ENCODE results near the gene CTSE. TPM values are rescaled to one million over a fixed set of nuclear protein-coding genes. Genes with fewer than 3 reads are reported as not detected.
A peak's percentile ranks its signal among the peaks of the same experiment; 100 is the strongest.
"Not testable (repeated sequence)": the region's sequence is repeated elsewhere in the genome, so short reads cannot be mapped to it uniquely, and the experiment has no call there.

Gene CTSE
- total RNA-seq, 1 experiment from 2014 or later: not detected

GRCh38 chr1:206055639-206056323, 32.1 kb upstream of the CTSE start:
- not testable (repeated sequence) for DNase-seq; H3K36me3 ChIP-seq (replicated peaks; ENCODE audit: control insufficient read depth, insufficient read depth, low read length); H3K4me3 ChIP-seq (ENCODE audit: insufficient read depth, low read depth, low read length); H3K27me3 ChIP-seq (ENCODE audit: control insufficient read depth, insufficient read depth, low read length)

- not testable (repeated sequence) for H3K4me3 ChIP-seq (ENCODE audit: insufficient read depth, low read depth, low read length); DNase-seq; H3K36me3 ChIP-seq (replicated peaks; ENCODE audit: control insufficient read depth, insufficient read depth, low read length); H3K27me3 ChIP-seq (ENCODE audit: control insufficient read depth, insufficient read depth, low read length)
These were observed 31.5 kb upstream of the CTSE start for GRCh38 chr1:206055069-206055625.

DNA sequence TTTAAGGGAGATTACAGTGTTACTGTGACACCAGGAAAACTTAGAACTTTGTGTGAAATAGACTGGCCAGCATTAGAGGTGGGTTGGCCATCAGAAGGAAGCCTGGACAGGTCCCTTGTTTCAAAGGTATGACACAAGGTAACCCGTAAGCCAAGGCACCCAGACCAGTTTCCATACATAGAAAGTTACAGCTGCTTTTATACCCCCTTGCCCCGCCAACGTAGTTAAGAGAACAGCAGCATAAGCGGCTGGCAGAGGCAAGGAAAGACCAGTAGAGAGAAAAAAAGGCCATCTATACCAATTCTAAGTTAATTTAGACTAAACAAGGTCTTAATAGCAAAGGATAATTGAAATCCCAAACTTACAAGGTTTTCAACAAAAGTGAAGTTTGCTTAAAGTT, 29.9 kb upstream of the CTSE start:
- not testable (repeated sequence) for H3K4me3 ChIP-seq (ENCODE audit: insufficient read depth, low read depth, low read length); H3K36me3 ChIP-seq (replicated peaks; ENCODE audit: control insufficient read depth, insufficient read depth, low read length); DNase-seq; H3K27me3 ChIP-seq (ENCODE audit: control insufficient read depth, insufficient read depth, low read length)

- not testable (repeated sequence) for H3K36me3 ChIP-seq (replicated peaks; ENCODE audit: control insufficient read depth, insufficient read depth, low read length); H3K27me3 ChIP-seq (ENCODE audit: control insufficient read depth, insufficient read depth, low read length); H3K4me3 ChIP-seq (ENCODE audit: insufficient read depth, low read depth, low read length); DNase-seq
These were observed 29.4 kb upstream of the CTSE start, which contains the start of gene RHEX for GRCh38 chr1:206052919-206053610. TSS of gene RHEX (plus strand) at chr1:206053173. CDS start at chr1:206097829, 44,656 bp downstream.

DNA sequence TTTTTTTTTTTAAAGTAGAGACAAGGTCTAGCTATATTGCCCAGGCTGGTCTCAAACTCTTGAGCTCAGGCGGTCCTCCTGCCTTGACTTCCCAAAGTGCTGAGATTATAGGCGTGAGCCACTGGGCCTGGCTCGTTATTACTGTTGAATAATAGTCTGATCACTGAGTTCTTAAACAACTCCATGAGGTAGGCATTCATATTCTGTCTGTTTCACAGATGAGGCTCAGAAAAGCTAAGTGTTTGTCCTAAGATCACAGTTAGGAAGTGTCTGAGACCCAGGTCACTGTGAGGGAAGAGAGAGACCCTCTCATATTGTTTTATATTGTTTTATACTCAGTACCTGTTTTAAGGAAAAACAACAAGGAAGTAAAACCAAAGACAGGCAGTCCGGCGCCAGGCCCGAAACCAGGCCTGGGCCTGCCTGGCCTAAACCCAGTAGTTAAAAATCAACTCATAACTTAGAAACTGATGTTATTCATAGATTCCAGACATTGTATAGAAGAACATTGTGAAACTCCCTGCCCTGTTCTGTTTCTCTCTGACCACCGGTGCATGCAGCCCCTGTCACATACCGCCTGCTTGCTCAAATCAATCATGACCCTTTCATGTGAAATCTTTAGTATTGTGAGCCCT, 28.7 kb upstream of the CTSE start:
- DNase-seq; H3K36me3 ChIP-seq (replicated peaks; ENCODE audit: control insufficient read depth, insufficient read depth, low read length); H3K27me3 ChIP-seq (ENCODE audit: control insufficient read depth, insufficient read depth, low read length); H3K4me3 ChIP-seq (ENCODE audit: insufficient read depth, low read depth, low read length): not testable (repeated sequence)

DNA sequence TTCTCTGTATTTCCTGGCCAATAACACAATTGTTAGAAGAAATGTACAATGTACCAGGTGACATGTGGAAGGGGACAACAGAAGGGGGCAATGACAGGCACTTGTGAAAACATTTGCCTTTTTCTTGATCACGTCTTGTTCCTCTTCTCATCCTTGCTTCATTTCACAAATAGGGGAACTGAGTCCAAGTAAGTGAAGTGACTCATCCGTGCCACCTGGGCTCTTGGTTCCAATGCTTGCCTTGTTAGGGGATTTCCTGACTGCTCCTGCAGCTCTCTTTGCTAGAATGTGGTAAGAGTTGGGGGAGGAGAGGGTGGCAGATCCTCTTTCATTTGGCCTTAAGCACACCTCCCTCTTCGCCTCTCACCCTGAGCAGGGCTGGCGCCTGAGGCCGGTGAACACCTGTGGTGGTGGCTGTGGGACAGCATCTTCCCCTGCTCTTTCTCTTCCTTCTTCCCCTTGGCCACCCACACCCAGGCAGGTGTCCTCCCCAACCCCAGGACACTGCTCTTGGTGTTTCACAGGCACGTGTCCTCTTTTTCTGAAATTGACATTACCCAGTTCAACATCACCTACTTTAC, 27.1 kb upstream of the CTSE start:
- no peaks in the 10 kb centered on the region for H3K36me3 ChIP-seq (replicated peaks; ENCODE audit: control insufficient read depth, insufficient read depth, low read length)
- no peak for DNase-seq

DNA sequence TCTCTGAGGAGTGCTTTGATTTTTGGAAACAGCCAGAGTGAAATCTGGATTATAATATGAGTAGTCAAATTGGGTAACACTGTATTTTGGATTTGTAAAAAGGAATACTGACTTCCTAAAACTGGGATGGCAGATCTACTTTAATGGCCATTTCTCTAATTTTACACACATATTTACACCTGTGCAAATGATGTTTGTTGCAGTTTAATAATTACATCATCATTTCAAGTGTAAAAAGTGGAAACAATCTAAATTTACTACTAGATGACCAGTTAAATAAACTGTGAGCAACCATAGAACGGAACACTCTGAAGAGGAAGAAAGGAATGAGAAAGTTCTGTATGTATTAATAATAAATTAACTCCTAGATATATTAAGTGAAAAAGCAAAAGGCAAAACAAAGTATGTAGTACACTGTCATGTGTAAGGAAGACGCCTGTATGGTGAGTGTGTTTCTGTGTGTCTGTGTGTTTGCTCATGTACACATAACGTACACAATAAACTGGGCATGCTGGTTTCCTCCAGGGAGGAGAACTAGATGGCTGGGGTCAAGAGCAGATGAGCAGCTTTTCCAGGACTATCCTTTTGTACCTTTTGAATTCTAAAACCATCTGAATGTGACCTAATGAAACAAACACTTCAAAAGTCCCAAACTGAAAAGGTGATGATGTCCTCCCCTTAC, 26.4 kb upstream of the CTSE start:
- Histone ChIP-seq H3K27me3 (ENCODE audit: control insufficient read depth, insufficient read depth, low read length) (no peaks in the 10 kb centered on the region), H3K4me3 (ENCODE audit: insufficient read depth, low read depth, low read length) (no peak overlapping the region)

More for the DNA sequence above, 27.1 kb upstream of the CTSE start:
- Histone ChIP-seq H3K27me3 (ENCODE audit: control insufficient read depth, insufficient read depth, low read length) (no peaks in the 10 kb centered on the region), H3K4me3 (ENCODE audit: insufficient read depth, low read depth, low read length) (no peak overlapping the region)

DNA sequence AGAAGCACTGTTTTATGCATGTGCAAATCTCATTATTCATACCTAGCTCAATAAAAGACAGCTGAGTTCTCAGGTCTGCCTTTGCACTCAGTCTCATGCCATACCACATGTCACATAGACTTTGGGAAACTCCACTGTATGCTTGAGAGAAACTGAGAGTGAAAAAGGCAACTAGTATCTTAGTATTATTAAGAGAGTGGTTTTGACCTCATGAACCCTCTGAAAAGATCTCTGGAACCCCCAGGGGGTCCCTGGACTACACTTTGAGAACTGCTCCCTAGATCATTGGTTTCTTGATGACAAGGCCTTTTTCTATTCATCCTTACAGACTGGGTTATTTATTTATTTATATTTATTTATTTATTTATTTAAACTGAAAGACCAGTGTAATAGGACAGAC, 25.6 kb upstream of the CTSE start:
- no peaks in the 10 kb centered on the region for H3K27me3 ChIP-seq (ENCODE audit: control insufficient read depth, insufficient read depth, low read length)
- no peaks in the 10 kb centered on the region for H3K36me3 ChIP-seq (replicated peaks; ENCODE audit: control insufficient read depth, insufficient read depth, low read length)
- no peak for DNase-seq
- H3K4me3 ChIP-seq (ENCODE audit: insufficient read depth, low read depth, low read length): no peak overlapping the region

More for the DNA sequence above, 26.4 kb upstream of the CTSE start:
- no peak for DNase-seq
- H3K36me3 ChIP-seq (replicated peaks; ENCODE audit: control insufficient read depth, insufficient read depth, low read length): no peaks in the 10 kb centered on the region

GRCh38 chr1:206048582-206048981, 24.9 kb upstream of the CTSE start:
- DNase-seq: no peak
- Histone ChIP-seq H3K27me3 (ENCODE audit: control insufficient read depth, insufficient read depth, low read length) (no peaks in the 10 kb centered on the region), H3K4me3 (ENCODE audit: insufficient read depth, low read depth, low read length) (no peak overlapping the region), H3K36me3 (replicated peaks; ENCODE audit: control insufficient read depth, insufficient read depth, low read length) (no peaks in the 10 kb centered on the region)

GRCh38 chr1:206047271-206047670, 23.6 kb upstream of the CTSE start:
- H3K27me3 ChIP-seq (ENCODE audit: control insufficient read depth, insufficient read depth, low read length): no peaks in the 10 kb centered on the region
- no peak for DNase-seq
- H3K36me3 ChIP-seq (replicated peaks; ENCODE audit: control insufficient read depth, insufficient read depth, low read length): no peaks in the 10 kb centered on the region
- H3K4me3 ChIP-seq (ENCODE audit: insufficient read depth, low read depth, low read length): no peak overlapping the region

DNA sequence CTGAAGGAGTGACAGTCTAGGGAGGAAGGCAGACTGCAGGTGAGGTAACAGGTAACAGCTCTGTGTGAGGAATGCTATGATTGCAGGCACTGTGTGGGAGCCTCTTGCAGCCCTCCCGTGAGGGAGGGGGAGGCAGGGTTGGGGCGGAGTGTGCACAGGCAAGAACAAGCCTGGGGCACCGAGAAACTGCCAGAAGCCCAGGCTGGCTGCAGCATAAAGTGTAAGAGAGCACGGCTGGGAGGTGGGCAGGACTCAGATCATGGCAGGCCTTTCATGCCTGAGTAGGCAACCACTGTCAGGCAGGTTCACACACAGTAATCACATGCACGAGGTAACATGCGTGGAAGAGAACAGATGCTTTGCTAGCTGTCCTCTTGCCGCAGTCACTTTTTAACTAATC, 17.9 kb upstream of the CTSE start:
- Histone ChIP-seq H3K36me3 (replicated peaks; ENCODE audit: control insufficient read depth, insufficient read depth, low read length) (no peaks in the 10 kb centered on the region), H3K27me3 (ENCODE audit: control insufficient read depth, insufficient read depth, low read length) (no peaks in the 10 kb centered on the region; the same call in 1 of the 2 replicates)
- DNase-seq: peak; percentile 51

GRCh38 chr1:206040328-206040727, 16.6 kb upstream of the CTSE start:
- H3K36me3 ChIP-seq (replicated peaks; ENCODE audit: control insufficient read depth, insufficient read depth, low read length): no peaks in the 10 kb centered on the region
- DNase-seq: no peak
- no peaks in the 10 kb centered on the region; the same call in 1 of the 2 replicates for H3K27me3 ChIP-seq (ENCODE audit: control insufficient read depth, insufficient read depth, low read length)
- H3K4me3 ChIP-seq (ENCODE audit: insufficient read depth, low read depth, low read length): no peak overlapping the region

More for the DNA sequence above, 17.9 kb upstream of the CTSE start:
- no peak overlapping the region for H3K4me3 ChIP-seq (ENCODE audit: insufficient read depth, low read depth, low read length)

GRCh38 chr1:206039046-206039973, 15.6 kb upstream of the CTSE start:
- no peaks in the 10 kb centered on the region; the same call in 1 of the 2 replicates for H3K27me3 ChIP-seq (ENCODE audit: control insufficient read depth, insufficient read depth, low read length)
- no peak overlapping the region for H3K4me3 ChIP-seq (ENCODE audit: insufficient read depth, low read depth, low read length)
- no peak for DNase-seq
- no peaks in the 10 kb centered on the region for H3K36me3 ChIP-seq (replicated peaks; ENCODE audit: control insufficient read depth, insufficient read depth, low read length)
